NCI-H446 (cell line): ENCODE data around the gene RAPGEF5.
A peak's percentile ranks its signal among the peaks of the same experiment; 100 is the strongest.

Experiments
- DNase-seq, 2 experiments: peaks; one replicate each; lab custom pipeline; 2025; lab: John Stamatoyannopoulos, UW

The RAPGEF5 gene

DNA sequence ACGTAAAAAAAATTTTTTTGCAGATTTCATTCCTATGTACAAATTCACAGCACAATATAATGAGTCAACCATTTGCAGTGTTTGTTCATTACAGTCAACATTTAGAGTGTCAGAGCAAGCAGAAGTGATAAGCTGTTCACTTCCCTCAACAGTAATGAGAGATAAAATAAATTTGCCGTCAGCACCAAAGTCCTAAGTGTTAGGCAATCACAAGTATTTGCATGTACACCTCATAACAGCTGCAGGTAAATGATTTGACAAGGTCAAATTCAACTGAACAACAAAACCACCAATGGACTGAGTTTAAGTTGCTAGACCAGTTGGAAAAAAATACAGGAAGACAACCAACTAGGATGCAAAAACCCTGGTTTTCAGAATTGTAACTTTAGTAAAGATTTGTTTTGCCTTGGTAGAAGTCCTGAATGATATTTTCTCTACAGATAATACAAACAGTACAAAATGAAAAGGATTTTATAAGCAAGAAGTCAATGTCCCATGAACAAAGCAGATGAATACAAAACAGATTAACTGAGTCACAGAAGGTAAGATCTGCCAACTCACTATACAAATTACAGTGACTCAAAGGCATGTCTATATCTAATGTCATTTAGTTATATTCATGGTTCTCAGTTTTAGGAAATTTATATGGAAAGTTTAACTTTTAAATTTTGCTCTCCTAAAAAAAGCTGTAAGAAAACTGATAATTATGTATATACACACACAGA, 10.4 kb downstream of the RAPGEF5 start:
- no peak for DNase-seq

DNA sequence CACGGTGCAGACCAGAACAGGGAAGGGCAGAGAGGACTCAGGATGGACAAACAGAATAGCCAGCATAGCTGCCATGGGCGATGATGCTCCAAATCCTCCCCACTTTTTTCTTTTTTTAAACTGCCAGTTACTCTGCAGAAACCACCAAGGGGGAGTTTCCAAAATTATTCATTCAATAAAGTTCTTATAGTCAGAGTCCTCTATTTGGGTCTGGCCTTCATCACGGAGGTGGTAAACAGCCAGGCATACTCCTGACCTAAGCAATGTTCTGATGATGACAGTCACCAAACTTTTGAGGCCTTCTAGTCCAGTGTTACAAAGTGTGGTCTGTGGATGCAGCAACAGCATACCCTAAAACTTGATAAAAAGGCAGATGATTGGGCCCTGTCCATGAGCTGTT, 12.3 kb downstream of the RAPGEF5 start:
- no peak for DNase-seq

DNA sequence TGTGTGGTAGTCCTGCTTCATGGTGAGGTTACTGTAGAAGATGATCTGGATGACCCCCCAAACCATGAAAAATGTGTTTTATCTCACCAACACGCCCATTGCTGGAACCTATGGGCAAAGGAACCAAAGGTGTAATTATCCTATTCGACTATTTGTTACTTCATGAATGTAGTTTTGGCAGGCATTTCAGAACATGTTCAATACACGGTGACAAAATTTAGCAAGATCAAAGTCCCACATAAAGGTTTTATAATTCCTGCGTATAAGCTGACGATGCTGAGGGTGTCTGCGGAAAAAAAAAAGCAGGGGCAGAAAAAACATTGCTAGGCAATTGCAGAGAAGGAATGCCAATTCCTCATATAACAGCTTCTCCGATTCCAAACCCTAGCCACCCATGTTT, 13.3 kb downstream of the RAPGEF5 start:
- no peak for DNase-seq

DNA sequence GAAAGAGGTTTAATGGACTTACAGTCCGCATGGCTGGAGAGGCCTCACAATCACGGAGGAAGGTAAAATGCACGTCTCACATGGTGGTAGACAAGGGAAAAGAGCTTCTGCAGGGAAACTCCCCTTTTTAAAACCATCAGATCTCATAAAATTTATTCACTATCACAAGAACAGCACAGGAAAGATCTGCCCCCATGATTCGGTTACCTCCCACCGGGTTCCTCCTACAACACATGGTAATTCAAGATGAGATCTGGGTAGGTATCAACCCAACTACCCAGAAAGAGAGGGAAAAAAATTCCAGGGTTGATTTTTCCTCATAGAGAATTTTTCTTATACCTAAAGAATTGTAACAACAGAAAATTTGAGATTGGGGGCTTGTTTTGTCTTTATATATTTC, 13.9 kb downstream of the RAPGEF5 start:
- no peak for DNase-seq

DNA sequence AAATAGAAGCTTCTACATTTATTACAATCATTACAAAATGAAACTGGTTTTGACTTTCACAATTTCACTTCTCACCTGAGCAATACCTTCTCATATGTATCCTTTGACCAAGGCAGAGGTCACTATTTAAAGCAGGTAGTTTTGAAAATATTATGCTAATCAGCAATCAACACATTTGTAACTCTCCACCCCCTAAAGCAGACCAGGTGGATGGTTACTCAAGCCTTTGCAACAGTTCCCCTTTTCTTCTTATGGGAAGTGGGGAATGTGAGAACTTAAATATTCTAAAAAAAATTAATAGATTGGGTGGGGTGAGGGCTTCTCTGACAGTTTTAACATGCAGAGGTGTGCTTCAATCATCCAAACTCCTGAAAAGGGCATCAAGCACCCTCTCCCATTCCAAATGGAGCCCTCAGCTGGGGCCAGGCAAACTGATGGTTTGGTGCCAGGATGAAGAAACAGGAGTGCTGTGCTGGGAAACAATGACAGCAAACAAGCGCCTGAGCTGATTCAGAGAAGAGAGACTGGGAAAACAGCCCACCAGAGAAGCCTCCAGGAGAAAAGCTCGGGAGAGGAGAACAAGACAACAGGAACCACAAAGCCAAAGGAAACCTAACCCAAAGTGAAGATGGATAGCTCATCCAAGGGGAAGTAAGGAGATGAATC, 17.1 kb downstream of the RAPGEF5 start:
- no peak for DNase-seq

DNA sequence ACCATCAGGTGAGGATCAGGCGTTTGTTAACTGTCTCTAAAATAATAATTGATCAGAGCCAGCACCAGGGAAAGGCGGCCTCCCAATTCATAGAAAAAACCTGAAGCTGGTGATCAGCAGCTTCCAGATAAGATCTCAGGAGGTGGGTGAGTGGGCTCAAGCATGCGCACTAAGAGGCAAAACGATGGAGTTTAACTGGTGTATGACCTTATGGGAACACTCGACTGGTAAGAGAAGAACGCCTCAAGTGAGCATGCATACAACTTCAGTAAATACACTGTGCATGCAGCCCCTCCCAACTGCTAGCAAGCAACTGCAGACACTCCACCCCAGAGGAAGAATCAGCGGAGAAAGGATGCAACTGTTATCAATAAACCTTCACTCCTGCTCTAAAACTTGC, 18.1 kb downstream of the RAPGEF5 start:
- no peak for DNase-seq

DNA sequence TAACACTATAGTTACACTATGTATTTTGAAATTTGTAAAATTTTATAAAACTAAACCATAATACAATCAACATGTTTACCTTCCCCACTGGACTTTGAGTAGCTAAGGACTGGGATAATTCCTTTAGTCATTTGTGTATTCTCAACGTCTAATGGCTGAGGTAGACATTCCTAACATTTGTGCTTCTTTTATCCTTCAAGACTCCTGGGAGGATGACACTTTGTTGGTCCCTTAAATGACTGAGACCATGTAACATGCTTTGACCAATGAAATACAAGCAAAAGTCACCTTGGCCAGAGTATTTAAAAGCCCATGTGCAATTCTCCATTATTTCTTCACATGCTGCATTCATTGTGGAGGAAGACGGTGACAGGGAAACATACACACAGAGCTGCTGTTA, 18.5 kb downstream of the RAPGEF5 start:
- no peak for DNase-seq

DNA sequence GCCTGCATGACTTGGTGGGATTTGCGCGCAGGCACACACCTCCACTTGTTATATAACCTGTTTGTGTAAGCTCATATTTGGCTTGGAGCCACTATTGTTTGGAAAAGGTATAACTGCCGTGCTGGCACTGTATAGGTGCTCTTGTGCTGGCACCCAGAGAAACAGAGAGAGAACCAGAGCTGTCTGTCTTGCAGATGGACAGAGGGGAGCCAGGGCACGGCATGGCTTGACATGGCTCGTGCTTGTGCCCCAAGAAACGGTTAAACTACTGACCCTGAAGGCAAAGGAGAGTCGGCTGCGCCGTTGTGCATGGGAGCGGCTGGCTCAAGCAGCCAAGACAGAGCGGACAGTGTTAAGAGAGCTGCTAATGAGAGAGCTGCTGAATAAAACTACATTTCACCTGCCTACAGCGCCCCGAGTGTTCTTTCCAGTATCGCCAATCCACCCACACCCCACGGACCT, 23.2 kb downstream of the RAPGEF5 start:
- DNase-seq = no peak

DNA sequence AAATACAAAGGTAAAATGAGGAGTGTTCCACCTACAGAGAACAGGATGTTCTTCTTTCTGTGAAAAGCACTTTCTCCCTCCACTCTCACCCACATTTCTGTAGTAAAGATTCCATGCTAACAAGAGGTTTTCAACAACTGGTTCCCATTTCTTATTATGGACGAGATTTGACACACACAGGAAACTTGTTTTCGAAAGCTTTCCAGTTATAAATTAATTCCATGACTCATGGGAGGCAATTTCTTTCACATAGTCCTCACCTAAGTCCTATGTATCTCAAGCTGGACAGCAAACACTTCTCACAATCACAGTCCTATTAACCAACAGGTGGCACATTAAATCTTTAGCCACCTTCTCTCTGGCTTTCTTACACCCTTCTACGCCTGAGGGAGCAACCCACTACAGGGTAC, 24.5 kb downstream of the RAPGEF5 start:
- DNase-seq = no peak

DNA sequence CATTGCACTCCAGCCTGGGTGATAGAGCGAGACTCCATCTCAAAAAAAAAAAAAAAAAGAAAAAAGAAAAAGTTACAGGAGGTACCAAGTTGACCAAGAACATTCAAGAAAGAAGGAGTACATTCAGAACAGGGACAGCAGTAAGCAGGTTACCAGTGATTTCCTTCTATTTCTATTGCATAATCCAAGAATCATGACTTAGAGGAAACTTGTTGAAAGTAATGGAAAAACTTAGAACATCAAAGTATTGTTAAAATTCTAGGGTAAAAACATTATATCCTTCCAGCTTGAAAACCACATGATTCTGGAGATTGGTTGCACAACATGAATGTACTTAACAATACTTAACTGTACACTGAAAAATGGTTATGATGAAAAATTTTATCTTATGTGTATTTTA, 25.2 kb downstream of the RAPGEF5 start:
- DNase-seq = no peak

DNA sequence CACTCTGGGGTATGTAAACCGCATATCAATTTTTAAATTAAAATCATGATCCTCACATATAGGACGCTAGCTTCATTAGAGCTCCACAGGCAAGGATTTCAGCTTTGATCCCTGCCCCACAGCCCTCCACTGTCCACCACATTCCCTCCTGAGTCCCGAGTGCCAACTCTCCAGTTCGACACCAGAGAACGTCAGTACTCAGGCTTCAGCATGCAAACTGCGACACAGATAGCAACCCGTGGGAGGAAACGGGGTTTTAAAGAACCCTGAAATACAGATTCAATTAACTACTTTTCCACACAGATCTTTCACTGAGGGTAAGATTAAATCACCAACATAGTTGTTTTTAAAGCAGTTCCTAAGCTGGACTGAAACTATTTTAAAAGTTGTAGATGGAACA, 26.1 kb downstream of the RAPGEF5 start:
- DNase-seq = no peak

DNA sequence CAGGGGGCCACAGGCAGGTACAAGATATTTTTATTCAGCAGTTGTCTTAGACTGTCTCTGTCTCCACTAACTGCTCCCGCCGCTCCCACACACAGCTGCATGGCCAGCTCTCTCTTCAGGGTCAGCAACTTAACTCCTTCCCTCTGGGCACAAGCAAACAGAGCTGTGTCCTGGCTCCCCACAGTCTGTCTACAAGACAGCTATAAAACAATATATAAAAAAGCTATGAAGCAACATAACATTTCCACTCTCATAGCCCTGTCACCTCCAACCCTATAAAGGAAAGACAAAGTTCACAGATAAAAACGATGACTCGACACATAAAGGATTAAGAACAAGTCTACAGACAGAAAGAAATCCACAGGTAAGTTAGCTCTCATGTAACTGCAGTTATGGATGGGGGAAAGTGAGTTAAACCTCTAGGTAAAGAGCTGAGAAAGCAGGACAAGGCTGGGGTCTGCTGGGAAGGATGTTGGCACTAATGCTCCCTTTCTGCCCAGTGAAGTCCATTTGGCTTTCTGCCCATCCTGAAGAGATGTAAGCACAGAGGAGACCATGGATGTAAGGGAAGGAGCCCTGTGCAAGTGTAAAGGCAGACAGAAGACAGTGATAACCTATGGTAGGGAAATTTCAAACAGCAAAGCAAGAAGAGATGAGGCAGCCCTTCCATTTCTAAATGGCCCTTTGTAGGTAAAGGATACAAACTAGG, 27.0 kb downstream of the RAPGEF5 start:
- no peak for DNase-seq

DNA sequence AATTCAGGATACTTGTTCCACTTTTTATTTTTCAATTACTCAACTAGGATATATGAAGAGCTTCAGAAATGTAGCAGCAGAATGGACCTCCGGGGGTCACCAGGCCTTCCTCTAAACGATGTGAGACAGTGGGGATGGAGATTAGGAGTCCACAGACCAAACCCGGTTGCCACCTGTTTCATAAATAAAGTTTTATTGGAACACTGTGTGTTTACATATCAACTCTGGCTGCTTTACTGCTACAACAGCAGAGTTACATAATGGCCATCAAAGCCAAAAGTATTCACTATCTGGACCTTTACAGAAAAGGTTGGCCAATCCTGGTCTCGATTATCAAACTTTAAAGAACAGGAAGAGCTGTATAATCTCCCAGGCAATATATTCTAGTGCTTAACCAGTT, 30.8 kb downstream of the RAPGEF5 start:
- no peak for DNase-seq

DNA sequence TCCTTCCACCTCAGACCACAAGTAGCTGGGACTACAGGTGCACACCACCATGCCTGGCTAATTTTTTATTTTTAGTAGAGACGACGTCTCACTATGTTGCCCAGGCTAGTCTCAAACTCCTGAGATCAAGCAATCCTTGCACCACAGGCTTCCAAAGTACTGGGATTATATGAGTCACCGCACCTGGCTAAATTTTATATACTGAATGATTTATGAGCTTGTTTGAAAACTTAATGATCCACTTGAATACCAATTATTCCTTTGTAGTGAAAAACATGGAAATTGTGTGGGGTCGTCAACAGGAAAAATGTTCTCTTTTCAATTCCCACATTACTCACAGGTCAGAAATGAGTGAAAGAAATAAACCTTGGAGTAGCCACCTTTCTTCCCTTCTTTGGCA, 31.3 kb downstream of the RAPGEF5 start:
- no peak for DNase-seq

DNA sequence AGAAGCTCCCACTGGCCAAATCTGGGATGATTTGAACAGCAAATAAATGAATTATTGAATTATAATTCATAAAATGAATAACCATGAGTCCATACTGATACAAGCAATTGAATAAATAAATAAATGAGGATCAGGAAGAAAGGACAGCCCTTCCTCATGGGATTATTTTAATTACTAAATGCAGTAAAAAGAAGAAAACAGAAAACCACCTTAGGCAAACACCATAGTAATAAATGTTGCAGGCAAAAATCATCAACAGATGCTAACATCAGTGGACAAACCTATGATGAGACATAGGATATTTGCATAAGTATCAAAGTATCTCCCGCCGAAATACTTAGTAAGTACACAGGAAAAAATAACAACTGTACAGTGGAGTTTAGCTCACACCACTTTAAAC, 33.2 kb downstream of the RAPGEF5 start:
- no peak for DNase-seq

DNA sequence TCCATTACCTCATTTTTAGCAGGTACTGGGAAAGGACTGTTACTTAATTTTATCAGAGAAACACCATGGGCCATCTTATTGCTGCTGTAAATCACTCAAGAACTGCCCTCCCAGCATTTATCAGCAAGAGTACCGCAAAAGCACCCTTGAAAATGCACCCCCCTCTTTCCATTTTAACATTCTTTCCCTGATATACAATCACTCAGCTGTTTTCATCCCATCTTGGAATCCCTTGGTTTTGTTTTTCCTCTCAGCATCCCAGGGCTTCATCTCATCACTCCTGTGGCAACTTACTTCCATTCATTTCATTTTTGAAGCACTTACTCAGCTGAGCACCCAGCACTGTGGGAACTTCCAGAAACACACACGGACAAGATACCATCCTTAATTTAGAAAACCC, 36.5 kb downstream of the RAPGEF5 start:
- no peak for DNase-seq

DNA sequence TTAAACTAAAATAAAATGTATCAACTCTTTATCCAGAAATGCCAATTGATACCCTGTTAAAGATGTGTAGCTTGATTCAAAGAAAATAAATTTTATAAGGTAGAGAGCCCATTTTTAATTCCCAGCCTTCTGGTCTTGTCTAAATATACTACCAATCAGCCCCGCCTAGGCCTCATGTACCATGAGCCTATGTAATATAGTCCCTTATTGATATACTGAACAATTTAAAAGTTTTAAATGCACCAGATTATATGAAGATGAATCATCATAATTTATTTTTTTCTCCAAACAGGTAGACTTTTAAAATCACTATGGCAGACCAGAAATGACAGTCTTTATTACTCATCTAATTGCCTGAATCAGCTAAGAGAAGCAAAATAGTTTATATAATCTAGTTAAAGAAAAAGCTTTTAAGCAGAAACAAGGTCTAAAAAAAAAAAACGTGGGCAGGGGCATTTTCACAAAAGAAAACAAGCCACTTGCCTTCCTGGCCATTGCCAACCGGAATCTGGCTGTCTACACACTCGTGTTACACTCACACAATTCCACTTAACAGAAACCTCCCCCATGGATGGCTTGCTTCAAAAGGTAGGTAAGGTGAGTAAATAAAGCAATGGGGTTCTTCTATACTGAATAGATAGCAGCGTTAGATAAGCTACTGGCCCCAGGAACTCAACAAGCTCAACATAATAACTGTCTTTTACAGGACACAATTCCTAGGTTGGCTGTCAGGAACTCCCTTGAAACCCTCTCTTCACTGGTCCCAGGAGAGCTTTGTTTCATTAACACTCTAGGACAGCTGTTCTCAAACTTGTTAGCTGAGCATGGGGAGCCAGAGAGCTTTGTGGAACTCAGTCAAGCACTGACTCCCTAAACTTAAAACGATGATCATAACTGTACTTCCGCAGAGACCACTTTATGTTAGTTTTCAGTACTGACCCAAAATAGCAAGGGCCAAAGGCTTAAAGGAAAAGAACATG, 37.2 kb downstream of the RAPGEF5 start:
- DNase-seq = peak; percentile 13 to 67

DNA sequence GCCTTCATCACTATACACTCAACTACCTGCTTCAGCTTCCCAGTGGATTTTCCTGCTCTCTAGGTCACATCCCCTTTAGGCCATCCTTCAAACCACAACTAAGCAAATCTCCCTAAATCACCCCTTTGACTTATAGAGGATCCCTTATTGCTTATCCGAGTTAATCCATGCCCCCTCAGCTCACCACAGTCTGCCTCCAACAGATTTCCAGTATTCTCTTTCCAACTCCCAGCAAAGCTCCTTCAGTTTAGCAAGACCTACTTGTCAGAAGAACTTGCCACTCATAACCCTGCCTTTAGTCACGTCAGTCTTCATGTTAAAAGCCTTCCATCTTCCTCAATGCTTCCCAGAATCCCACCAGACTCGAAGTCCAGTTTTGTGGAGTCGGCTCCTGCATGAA, 38.6 kb downstream of the RAPGEF5 start:
- DNase-seq = no peak

DNA sequence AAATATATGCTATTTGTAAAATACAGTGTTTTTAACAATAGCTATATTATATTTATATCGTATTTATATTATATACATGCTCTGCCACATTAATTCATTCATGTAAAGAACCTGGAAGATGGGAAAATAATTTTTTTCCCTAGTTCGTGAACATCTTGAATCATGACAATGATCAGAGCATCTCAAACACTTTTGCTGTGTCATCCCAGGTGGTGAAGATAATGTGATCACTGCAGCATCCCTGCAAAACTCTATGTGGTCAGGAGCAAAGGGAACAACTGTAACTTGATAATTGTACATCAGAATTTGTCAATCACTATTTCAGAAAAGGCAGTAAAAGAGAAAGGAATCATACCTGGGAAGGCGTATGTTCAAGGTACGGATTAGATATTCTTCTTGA, 39.3 kb downstream of the RAPGEF5 start:
- no peak for DNase-seq

DNA sequence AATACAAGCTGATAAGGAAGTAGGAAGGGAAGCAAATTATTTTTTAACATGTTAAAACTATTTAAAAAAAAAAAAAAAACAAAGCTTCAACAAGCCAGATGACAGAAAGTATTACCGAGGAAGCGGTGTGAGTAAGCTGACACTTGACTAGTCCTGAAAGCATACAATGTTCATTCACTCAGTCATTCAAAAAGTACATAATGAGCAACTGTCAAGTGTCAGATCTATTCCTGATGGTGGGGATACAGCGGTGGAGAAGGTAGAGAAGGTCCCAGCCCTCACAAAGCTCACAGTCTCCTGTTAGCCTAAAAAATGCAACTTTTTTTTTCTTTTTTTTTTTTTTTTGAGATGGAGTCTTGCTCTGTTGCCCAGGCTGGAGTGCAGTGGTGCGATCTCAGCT, 40.0 kb downstream of the RAPGEF5 start:
- DNase-seq = no peak

DNA sequence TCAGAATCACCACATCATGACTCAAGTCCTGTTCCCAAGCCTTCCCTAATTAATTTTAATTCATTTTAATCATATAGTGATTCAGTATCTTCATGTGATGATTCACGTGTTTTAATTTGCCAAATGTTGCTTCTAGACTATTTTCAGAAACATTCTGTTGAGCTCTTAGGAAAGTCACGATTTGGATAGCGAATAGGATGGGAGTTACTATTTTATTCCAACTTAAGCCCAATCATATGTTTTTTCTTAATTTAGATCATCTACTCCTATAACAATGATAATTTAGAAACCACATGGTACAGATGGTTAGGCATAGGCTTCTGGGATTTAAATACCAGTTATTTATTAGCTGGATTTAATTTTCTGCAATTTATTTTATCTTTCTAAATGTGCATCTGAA, 49.1 kb downstream of the RAPGEF5 start:
- no peak for DNase-seq

DNA sequence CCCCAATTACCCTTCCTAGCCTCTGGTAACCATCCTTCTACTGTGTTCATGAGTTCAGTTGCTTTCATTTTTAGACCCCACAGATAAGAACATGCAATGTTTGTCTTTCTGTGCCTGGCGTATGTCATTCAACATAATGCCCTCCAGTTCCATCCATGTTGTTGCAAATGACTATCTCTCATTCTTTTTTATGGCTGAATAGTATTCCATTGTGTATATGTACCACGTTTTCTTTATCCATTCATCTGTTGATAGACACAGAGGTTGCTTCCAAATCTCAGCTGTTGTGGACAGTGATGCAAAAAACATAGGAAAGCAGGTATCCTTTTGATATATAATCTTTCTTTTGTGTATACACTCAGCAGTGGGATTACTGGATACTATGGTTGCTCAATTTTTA, 51.2 kb downstream of the RAPGEF5 start:
- no peak for DNase-seq
